C1 segment of cervical spinal cord (tissue), 14 donors: ENCODE results near the gene B3GNT2.

Source experiments
- DNase-seq, 14 donors: peaks; one replicate each; lab custom pipeline; 2025; lab: John Stamatoyannopoulos, UW

Gene B3GNT2

GRCh38 chr2:62203459-62203858, 7.5 kb downstream of the B3GNT2 start:
- DNase-seq, result no peak

GRCh38 chr2:62204998-62205496, 9.1 kb downstream of the B3GNT2 start:
- DNase-seq, result no peak

GRCh38 chr2:62205554-62205953, 9.6 kb downstream of the B3GNT2 start:
- no peak for DNase-seq

GRCh38 chr2:62206024-62206423, 10.1 kb downstream of the B3GNT2 start:
- DNase-seq, result no peak

- no peak for DNase-seq
Observed at GRCh38 chr2:62207491-62207890, 11.6 kb downstream of the B3GNT2 start.

- no peak for DNase-seq
Observed at GRCh38 chr2:62208074-62208757, 12.3 kb downstream of the B3GNT2 start.

GRCh38 chr2:62208758-62209114, 12.8 kb downstream of the B3GNT2 start:
- no peak for DNase-seq

DNA sequence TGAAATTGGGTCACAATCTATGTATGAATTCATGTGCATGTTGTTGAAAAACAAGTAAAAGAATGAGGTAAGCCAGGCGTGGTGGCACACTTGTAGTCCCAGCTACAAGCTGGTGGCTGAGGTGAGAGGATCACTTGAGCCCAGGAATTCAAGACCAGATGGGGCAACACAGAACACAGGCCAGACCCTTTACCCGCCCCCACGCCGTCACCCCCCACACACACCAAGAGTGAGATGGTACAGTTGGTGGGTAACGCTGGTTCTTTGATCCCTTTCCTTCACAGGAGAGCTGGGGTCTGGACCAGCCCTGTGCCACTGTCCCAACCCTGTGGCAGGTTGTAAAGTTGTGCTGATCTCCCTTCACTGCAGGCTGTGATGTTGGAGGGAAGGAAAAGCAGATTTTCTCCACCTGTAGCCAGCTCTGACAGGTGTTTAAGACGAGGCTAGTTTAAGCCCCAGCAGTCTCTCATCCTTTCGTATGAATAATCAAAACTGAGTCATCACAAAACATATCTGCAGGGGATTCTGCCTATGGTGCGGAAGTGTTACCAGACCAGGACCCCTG, 13.6 kb downstream of the B3GNT2 start:
- DNase-seq, result no peak

GRCh38 chr2:62215306-62216064, 19.6 kb downstream of the B3GNT2 start:
- DNase-seq, result peak in 2 of 14 donors; percentile 26 to 92

DNA sequence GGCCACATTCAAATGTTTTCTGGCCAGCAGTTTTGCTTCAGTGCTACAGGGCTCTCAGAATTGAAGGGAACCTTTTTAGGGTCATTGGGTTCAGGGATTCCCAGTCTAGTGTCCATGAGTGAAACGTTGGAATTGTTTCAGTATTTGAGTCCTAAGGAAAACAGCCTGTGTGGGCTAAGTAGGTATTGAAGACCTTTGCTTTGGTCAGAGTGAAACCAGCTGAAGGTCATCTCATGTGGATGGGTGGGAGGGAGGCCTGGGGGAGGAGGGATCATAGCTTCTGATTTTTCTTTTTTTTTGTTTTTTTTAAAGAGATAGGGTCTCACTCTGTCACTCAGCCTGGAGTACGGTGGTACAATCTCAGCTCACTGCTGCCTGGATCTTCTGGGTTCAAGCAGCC, 20.2 kb downstream of the B3GNT2 start:
- DNase-seq, result no peak

GRCh38 chr2:62216616-62217015, 20.7 kb downstream of the B3GNT2 start:
- no peak for DNase-seq

DNA sequence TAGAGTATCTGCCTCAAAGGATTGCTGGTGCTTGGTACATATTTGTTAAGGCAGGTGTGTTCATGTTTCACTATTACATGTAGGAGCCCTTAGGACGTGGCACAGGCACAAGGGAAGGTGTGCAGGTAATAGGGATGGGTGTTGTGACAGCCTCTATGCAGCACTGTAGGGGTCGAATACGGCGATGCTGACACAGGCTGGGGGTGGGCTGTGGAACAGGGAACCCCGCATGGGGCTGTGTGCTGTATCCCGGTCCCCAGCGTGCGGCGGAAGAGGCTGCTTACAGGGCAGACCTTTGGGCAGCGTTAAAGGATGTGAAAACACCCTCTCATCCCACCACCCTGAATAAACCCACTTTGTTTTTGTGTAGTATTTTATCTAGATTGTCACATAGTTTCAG, 21.5 kb downstream of the B3GNT2 start:
- DNase-seq, result no peak

DNA sequence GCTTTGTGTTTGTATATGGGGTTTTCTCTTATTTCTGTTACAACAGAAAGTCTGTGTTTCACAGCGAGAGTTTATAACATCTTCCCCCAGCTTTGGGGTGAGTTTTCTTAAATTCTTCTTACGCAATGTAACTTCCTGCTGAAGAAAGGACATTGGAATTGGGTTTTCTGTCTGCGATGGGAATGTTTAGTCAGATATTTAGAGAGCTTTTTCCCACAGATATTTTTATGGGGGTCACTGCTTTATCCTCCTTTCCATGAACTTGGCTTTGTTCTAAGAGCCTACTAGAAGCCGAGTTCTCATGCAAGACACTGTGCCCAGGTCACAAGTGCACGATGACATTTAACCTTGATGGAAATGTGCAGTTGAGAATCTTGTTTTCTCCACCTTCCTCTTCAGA, 22.1 kb downstream of the B3GNT2 start:
- no peak for DNase-seq

GRCh38 chr2:62219407-62220159, 23.7 kb downstream of the B3GNT2 start:
- no peak for DNase-seq

DNA sequence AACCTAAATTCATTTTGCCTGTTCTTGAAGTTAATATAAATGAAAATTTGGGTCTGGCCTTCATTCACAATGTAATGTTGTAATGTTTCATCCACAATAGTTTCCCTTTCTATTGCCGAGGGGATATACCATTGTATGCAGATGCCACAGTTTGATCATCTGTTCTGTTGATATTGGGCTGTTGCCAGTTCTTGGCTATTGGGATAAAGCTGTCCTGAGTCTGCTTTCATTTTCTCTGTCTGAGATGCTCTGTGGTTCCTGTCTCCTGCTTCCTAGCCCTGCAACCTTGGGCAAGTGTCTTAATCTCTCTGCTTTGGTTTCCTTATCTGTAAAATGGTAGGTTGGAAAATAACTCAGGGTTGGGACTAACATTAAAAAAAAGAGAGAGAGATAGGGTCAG, 25.2 kb downstream of the B3GNT2 start:
- no peak for DNase-seq

DNA sequence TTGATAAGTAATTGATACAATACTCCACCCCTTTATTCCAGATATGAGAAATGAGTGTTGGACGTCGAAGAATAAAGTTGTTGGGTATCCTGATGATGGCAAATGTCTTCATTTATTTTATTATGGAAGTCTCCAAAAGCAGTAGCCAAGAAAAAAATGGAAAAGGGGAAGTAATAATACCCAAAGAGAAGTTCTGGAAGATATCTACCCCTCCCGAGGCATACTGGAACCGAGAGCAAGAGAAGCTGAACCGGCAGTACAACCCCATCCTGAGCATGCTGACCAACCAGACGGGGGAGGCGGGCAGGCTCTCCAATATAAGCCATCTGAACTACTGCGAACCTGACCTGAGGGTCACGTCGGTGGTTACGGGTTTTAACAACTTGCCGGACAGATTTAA, 26.3 kb downstream of the B3GNT2 start:
- no peak for DNase-seq

DNA sequence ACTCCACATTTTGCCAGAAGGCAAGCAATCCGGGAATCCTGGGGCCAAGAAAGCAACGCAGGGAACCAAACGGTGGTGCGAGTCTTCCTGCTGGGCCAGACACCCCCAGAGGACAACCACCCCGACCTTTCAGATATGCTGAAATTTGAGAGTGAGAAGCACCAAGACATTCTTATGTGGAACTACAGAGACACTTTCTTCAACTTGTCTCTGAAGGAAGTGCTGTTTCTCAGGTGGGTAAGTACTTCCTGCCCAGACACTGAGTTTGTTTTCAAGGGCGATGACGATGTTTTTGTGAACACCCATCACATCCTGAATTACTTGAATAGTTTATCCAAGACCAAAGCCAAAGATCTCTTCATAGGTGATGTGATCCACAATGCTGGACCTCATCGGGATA, 26.8 kb downstream of the B3GNT2 start:
- DNase-seq, result no peak

DNA sequence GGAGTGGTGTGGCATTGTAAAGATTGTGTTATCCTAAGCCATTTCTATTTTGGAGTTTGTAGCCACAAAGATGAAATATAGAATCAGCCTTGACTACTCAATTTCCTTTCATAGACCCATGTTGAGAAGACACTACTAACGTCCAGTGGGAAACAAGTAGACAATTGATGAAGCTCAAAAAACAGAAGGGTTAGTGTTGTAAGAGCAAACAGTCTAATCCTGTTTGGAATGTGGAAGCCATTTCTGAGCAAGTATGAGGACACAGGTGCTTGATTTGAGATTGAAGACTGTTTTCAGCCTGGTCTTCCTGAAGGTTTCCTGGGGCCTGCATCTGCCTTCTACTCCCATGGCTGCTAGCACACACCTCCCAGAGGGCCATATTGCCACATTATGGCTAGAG, 29.1 kb downstream of the B3GNT2 start:
- DNase-seq, result no peak

DNA sequence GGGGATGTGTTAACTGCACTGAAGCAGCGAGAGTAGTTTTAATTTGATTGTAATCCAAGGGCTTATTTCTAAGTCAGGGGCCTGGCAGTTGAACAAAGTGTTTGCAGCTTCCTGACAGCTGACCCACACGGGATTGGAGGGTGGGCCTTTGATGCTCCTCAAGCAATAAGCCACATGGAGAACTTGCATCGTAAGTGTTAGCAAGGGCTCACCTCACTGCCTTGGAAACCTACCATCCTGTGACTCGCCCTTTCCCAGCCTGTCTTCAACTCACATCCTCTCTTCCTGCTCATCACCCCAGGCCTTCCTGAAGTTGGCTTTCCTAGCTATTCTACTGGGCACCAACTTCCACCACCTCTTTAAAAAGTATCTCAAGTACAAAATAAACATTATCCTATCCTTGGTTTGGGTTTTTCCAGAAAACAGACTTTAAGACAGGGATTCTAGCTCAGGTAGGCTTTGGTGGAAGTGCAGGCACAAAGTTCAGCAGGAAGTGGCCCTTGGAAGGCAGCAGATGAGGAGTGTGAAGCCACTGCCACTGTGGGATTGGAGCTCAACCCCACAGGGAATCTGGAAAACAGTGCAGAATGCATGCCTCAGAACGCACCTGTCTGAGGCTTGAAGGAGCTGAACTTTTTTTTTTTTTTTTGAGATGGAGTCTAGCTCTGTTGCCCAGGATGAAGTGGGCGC, 31.6 kb downstream of the B3GNT2 start:
- DNase-seq, result no peak

DNA sequence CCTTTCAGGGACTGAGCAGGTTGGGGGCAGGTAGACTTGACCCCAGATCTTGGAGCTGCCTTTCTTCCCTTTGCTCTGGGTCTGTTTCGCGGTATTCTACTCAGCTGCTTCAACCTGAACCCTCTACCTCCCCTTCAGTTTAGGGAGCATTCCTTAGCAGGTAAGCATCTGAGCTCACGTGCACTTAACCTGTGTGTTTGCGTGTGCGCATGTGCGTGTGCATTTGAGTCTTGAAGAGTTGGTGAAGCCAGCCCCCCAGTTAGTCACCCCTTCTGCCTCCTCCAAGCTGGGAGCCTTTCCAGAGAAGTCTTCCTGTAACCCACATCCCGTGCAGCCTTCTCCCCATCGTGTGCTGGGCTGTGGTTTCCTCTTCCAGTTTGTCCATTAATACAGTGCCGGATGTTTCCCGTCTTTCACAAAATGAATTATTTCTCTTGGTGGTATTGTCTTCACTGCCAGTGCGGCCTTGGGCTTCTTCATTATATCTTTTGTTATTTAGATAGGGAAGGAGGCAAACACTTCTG, 33.2 kb downstream of the B3GNT2 start:
- DNase-seq, result no peak

DNA sequence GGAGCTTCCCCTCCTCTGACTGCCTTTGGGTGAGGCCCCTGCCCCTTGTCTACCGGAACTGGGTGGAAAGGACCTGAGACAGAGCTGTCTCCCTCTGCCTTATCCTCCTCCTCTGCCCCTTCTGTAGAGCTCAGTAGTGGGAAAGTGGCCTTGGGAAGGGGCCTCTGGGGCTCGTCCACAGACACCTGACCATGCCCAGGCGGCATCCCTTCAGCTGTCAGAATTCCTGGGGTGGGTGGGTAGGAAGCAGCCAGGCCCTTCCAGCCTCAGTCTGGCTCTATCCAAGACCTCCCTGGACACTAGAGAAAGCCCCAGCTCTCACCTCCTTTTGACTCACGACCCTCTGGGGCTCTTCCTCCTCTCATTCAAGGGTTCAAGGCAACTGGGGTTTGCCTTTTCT, 35.6 kb downstream of the B3GNT2 start:
- no peak for DNase-seq
